Activated CD8-positive, alpha-beta memory T cell treated with anti-CD3 and anti-CD28 coated beads, Interleukin-2, amount 50 U/mL, for 24 hours (primary cell): ENCODE results near the gene KLF5.
"Not testable (repeated sequence)": the region's sequence is repeated elsewhere in the genome, so short reads cannot be mapped to it uniquely, and the experiment has no call there.

Source experiments
- DNase-seq: peaks from one replicate; pipeline ENCODE4 v3.0.0-alpha.2; 2020; ENCODE audit errors: extremely low read depth

KLF5 gene

DNA sequence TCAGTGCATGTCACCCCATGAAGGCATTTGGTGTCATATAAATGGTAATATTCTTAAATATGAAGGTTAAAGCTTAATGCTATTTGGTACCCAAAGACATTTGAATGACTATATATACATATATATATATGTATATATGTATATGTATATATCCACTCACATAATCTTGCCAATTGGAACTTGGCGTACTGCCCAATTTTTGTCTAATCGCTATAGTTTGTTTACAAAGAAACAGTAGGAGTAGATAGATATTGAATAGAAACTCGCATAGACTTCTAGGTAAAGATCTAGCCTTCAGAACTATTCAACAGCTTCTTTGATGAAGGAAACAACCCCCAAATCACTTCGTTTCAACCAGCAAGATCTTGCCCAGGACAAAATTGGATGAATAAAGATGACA is 24.1 kb downstream of the KLF5 start:
- no peak for DNase-seq

DNA sequence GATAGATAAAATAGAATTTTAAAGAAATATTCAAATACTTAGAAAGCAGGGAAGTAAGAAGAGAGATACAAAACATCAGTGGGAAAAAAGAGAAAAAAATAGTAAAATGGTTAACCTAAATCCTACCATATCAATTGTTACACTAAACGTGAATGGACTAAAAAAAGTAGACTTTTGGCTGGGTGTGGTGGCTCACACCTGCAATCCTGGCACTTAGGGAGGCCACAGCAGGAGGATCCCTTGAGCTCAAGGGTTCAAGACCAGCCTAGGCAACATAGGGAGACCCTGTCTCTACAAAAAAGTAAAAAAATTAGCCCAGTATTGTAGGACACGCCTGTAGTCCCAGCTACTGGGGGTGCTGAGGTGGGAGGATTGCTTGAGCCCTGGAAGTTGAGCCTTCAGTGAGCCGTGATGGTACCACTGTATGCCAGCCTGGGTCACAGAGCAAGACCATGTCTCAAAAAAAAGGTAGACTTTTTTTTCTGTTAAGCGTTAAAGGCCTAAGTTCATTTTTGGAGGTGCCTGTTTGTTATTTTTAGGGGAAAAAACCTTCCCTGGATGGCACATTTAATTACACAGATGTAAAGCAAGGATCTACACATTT is 29.6 kb downstream of the KLF5 start:
- DNase-seq, result no peak

DNA sequence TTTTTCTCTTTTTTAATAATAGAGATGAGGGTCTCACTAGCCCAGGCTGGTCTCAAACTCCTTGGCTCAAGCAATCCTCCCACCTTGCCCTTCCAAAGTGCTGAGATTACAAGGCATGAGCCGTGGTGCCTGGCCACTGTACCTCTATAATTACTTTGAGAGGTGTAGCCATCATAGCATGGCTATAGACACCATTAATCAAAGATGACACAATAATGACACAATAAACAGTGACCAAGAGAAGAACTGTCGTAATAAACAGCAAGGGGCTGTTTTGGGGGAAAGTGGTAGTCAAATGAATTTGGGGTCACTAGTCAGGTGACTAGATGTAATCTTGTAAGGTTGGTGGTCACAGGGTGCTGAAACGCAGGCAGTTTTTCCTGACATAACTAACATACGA is 30.4 kb downstream of the KLF5 start:
- no peak for DNase-seq

DNA sequence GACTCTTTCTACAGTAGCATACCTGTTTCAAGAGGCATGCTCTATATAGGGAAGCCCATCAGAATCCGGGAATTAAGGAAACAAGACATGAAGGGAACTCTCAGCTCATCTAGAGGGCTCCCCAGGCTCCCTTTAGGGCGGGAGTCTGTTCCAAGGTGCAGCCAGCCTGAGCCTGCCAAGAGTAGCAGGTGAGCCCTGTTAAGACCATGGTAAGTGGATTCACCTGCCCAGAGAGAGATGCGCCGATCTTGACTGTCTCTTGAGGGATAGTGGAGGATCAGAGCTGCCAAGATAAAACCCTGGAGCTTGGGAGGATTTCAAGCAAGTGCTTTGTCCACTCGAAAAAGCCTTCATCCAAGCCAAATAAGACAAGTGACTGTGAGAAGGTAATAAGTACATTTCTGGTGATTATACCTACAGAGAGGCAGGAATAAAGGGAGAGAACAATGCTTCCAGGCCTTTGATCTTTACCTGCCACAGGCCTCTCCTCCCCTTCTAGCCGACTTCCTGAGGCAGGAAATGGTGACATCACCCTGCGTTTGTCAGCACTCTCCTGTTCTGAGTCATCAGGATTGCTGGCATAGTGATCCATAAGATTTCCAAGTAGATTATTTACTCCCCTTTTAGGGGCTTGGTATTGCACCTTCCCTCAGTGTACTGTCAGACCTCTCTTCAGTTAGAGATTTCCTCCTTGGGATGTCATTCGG is 31.5 kb downstream of the KLF5 start:
- DNase-seq, result no peak

DNA sequence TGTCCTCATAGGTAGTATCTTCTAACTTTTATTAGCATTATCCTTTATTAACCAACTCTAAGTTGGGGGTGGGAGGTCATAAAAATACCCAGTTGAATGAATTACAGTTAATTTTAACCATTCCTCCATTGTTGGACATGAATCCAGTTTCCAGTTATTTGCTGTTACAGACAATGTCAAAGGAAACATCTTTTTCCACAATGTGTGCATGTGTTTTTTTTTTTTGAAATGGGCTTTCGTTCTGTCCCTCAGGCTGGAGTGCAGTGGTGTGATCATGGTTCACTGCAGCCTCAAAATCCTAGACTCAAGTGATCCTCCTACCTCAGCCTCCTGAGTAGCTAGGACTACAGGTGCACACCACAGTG is 32.0 kb downstream of the KLF5 start:
- DNase-seq, result no peak

DNA sequence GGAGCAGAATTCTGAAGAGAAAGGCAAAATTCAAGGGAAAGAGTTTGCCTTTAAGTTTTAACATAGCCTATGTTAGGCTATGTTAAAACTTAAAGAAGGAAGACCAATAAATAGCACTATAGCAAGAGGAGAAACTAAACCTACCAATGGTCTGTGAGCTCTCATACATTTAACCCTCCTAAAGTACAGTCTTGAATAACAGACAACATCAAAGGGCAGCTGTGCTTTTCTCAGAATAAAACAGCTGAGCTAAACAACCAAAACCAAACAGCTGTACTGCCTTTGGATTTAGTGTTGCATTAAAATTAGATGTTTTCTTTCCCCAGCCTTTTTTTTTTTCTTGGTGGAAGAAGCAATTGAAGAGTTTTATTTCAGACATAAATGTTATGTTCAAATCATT is 34.0 kb downstream of the KLF5 start:
- no peak for DNase-seq

DNA sequence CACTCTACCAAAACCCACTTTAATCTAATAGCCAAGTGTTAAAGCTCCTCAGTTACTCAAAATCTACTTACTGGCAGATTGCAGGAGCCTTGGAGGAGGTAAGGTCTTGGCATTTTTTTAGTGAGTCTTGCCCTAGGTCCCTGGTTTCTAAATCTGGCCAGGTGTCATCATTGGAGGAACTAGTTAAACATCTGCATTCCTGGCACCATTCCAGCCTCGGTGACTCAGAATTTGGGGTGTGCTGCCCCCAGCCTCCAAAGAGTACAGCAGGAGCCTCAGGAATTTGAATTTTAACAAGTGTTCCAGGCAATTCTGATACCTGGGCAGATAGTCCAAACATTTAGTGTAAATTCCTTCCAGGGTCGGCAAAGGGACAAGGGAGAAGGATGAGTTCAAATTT is 37.4 kb downstream of the KLF5 start:
- DNase-seq, result no peak

DNA sequence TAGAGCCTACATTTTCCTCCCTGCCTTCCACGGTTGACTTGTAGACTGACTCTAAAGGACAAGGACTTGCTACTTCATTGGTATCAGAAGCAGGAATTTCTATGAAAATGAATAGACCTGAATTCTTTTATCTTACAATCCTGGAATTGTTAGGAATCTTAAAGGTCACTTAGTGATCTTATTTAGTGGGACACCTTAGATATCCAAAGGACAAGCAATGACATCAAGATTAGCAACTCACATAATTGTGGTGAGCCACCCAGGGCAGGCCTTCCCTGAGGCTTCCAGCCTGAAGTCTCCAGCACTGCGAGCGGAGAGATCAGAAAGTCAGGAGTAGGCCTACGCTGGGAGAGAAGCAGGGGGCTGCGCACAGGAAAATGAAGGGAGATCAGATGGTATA is 37.8 kb downstream of the KLF5 start:
- no peak for DNase-seq

DNA sequence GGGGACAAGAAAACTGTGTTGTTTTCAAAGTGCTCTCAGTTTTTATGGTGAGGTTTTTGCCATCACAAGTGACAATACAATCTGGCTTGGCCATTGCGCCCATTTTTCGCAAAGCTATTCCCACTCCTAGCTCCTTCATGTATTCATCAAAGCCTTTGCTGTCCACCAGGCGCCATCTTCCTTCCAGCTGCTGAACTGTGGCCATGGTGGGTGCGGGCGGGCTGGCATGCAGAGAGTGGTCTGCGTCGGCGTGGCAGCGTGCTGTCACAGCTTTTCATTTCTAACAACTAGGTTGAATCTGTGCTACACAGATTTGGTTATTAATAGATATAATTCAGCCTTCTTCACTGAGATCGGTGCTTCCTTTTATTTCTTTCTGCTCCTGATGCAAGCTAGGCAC is 42.0 kb downstream of the KLF5 start:
- not testable (repeated sequence) for DNase-seq

DNA sequence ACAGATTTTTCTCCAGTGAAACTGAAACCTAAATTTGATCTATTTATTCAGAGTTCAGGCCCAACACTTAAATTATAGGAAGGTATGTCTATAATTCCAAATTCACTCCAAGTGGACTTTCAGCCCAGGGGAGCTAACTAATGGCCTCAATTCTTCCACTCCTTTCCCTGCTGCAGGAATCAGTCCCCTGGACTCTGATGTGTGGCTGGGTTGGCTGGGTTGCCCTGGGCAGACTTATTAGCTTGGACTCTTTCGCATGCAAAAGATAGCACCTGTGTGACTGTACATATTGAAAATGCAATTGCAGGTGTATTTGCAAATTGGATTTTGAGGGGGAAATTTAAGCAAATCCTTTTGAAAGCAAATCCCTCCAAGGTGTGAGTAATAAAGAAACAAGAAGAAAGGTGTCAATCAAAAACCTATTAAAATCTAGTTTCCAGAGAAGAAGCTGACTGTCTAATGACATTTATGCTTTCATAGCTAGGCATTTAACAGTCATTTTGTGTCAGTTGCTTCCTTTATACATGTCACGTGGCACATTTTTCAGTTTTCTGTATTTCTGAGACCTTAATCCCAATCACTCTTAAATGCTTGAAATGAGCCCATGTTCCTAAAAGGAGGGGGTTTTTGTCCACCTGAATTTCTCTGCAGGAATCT is 42.7 kb downstream of the KLF5 start:
- DNase-seq, result no peak

DNA sequence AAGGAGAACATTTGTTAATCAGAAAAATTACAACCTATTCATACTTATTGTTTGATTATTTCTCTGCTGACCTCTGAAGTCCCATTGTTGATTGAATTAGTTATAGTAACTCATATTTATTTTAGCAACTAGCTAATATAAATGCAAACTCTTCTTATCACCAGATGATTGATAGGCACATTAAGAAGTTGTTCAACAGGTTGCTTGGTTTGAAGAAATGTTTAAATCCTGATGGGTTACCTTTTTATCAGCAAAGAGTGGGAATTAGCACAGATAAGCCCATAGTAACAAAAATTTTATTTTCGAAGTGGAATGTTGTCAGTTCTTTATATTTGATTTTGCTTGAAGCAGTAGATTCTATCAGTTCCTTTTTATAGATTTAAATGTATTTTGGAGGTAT is 44.4 kb downstream of the KLF5 start:
- DNase-seq, result no peak

DNA sequence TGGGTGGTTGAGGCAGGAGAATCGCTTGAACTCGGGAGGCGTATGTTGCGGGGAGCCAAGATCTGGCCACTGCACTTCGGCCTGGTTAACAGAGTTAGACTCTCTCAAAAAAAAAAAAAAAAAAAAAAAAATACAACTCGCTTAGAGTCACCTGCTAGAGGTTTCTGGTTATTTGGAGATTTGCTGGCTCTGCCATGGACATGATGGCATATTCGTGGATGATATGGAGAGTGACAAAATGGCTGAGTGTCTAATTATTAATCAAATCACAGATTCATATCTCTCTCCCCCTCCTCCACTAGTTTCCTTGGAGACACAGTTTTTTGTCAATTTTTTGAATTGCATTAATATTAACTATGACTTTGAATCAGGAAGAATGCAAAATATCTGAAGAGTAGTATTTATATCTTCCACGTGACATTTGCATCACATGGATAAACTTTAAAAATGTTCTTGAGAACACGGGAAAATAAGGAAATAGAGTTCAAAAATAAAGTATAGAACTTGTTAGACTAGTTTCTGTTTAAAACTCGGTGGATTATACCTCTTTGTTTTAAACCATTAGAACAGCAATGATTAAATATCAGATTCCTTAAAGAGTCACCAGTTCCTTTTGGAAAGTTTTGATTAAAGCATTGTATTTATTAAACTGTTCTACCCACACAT is 47.8 kb downstream of the KLF5 start:
- DNase-seq, result no peak

DNA sequence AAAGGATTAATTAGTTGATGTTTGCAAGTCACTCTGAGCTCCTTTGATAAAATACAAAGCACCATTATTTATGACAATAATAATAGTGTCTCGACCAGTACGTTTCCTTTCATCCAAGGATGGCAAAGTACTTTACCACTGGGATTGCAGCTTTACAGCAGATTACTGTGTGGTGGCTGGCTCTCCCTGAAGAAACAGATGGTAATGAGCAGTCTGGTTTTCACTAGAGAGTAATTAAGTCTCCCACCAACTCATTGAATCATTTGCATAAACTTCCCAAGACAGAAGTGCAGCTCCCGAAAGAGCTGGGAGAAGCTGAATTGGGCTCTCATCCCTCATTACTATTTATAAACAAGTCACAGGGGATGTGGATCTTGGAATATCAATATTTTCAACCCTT is 48.7 kb downstream of the KLF5 start:
- DNase-seq, result no peak

DNA sequence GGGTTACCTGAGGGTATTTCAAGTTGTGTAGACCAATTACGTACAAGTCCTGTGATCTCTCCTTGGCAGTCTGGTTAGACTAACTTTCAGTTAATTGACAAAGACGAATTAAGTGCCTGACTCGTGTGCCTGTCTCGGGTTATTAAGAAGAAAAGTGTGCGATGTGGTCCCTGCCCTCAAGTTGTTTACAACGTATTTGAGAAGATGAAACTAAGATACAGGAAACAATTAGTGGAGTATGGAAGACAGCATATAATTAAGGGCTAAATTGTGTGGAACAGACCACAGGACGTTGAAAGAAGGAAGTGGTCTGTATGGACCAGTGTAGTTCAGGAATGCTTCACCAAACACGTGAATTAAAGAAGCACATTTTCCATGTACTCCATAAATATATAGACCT is 49.2 kb downstream of the KLF5 start:
- DNase-seq, result no peak

DNA sequence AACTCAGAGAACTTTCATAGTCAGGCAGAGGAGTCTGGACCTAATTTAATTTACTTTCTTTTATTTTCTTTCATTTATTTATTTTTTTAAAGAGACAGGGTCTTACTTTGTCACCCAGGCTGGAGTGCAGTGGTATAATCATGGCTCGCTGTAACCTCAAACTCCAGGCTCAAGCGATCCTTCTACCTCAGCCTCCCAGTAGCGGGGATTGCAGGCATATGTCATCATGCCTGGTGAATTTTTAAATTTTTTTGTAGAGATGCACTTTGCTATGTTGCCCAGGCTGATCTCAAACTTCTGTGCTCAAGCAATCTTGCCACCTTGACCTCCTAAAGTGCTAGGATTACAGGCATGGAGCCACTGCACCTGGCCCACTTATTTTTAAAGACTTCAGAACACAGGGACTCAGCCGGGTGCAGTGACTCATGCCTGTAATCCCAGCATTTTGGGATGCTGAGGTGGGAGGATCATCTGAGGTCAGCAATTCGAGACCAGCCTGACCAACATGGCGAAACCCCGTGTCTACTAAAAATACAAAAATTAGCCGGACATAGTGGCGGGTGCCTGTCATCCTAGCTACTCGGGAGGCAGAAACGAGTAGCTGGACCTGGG is 50.6 kb downstream of the KLF5 start:
- no peak for DNase-seq

DNA sequence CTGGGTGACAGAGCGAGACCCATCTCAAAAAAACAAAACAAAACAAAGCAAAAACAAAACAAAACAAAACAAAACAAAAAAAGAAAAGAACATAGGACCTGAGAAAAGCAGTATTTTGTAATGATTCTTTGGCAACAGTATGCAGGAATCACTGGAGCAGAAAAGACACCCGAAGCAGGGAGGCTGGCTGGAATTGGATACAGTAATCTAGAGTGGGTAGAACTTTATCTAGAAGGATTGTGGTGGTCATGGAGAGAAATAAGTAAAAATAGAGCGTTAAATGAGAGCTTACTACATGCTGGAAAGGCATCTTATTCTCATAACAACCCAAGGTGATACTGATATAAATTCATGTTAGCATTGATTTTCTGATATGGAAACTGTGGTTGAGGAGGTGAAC is 51.2 kb downstream of the KLF5 start:
- no peak for DNase-seq

DNA sequence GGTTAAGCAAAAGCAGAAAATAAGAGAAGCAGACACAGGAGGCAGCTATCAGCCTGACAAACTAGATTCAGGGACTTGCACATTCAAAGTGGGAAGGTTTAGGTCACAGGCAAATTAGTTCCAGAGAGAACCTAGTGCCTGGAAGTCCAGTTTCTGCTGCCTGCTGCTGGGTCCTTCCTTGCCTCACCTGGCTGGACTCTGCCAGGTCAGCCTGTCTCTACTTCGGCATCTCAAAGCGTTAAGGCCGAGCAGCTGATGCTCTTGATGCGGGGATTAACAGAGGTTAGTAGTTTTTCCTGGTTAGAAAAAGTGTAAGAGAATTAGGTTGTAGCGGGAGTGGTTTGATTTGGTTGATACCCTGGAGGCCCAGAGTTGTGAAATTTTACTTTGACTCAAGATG is 52.0 kb downstream of the KLF5 start:
- no peak for DNase-seq

DNA sequence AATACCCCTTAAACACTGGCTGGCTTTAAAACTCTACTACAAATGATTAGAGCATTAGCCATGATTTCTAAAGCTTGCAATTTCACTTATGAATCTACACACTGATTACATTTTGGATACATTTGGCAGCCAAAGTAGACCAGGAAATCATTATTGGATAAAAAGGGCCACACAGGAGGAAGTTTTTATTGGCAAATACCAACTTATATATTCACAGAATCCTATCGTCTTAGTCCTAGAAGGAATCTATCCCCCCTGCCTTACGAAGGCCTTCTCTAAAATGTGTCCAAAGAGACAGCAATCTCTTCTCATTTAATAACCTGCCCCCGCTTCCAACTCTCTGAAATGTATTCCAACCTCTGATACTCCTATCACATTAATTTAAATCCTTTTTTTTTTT is 52.5 kb downstream of the KLF5 start:
- no peak for DNase-seq

DNA sequence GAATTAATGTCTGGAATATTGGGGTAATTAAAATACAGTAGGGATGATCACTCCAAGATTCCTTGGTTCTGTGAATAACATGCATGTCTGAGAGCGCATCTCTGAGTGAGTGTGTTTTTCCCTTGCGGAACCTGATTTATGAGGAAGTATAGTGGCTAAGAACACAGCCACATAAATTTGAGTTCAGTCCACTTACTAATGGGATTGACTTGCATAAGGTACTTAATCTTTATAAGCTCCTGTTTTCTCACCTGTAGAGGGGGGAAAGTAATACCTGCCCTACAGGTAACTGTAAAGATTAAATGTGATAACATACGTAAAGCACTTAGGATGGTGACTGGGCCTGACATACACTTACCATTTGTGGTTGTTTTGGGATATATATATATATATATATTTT is 60.8 kb downstream of the KLF5 start:
- DNase-seq, result no peak
